CD4-positive, CD25-positive, alpha-beta regulatory T cell (primary cell): ENCODE results near the gene CDH13. TPM values are rescaled to one million over a fixed set of nuclear protein-coding genes. Genes with fewer than 3 reads are reported as not detected.

Experiments
- ATAC-seq, 2 donors: fragments of 150-1000 bp; cut with Tn5 transposase; one replicate each; pipeline ENCODE4 v1.10.0; 2021; ENCODE audit warnings: low read depth in 2 of 2, moderate number of reproducible peaks in 2 of 2, moderate library complexity in 1 of 2
- DNase-seq, 3 donors: peaks; one replicate each; pipeline versions ENCODE4 v3.0.0 to v3.0.0-alpha.2; 2012 to 2022; ENCODE audit warnings: mixed read lengths in 1 of 3
- H3K27ac ChIP-seq: one replicate; pipeline ENCODE4 v1.7.0; 2013; ENCODE audit warnings: mild to moderate bottlenecking, low read length; ENCODE audit not compliant: insufficient read depth, poor library complexity, severe bottlenecking
- H3K27me3 ChIP-seq: one replicate; pipeline ENCODE4 v1.7.0; 2013; ENCODE audit warnings: low read length; ENCODE audit not compliant: control insufficient read depth, insufficient read depth
- H3K36me3 ChIP-seq: one replicate; pipeline ENCODE4 v1.7.0; 2013; ENCODE audit warnings: mild to moderate bottlenecking, low read length, moderate library complexity; ENCODE audit not compliant: control insufficient read depth, insufficient read depth
- H3K4me1 ChIP-seq: 2 replicates; pipeline ENCODE4 v1.7.0; 2013; ENCODE audit warnings: mild to moderate bottlenecking, low read length; ENCODE audit not compliant: insufficient read depth, control insufficient read depth, poor library complexity, severe bottlenecking
- H3K4me3 ChIP-seq: one replicate; pipeline ENCODE4 v1.7.0; 2013; ENCODE audit warnings: low read depth, mild to moderate bottlenecking, low read length, moderate library complexity
- H3K9me3 ChIP-seq, 2 experiments: 1 replicate in 1 of 2; 2 replicates in 1 of 2; pipeline ENCODE4 v1.7.0; 2013; ENCODE audit warnings: low read length in 2 of 2, mild to moderate bottlenecking in 1 of 2, moderate library complexity in 1 of 2; ENCODE audit not compliant: control insufficient read depth in 2 of 2
- H3K27ac Mint-ChIP-seq, 3 donors: one replicate each; pipeline ENCODE4 v1.8.0; 2020 to 2022; ENCODE audit warnings: mild to moderate bottlenecking in 3 of 3, mixed read lengths in 3 of 3, moderate library complexity in 2 of 3
- H3K27me3 Mint-ChIP-seq: one replicate; pipeline ENCODE4 v1.8.0; 2022; ENCODE audit warnings: mild to moderate bottlenecking, mixed read lengths
- H3K36me3 Mint-ChIP-seq: one replicate; pipeline ENCODE4 v1.8.0; 2020; ENCODE audit warnings: mixed read lengths
- H3K4me1 Mint-ChIP-seq, 4 donors: one replicate each; pipeline ENCODE4 v1.8.0; 2020 to 2022; ENCODE audit warnings: mixed read lengths in 4 of 4, mild to moderate bottlenecking in 1 of 4
- H3K4me3 Mint-ChIP-seq, 4 donors: one replicate each; pipeline ENCODE4 v1.8.0; 2020 to 2022; ENCODE audit warnings: mild to moderate bottlenecking in 4 of 4, mixed read lengths in 4 of 4, moderate library complexity in 3 of 4
- H3K9me3 Mint-ChIP-seq, 7 donors: one replicate each; pipeline ENCODE4 v1.8.0; 2020 to 2022; ENCODE audit warnings: mixed read lengths in 7 of 7, mild to moderate bottlenecking in 3 of 7, moderate library complexity in 2 of 7
- polyA plus RNA-seq, 4 donors: library from polyadenylated mRNA; unstranded; fragments of 300-500 nt; fragmentation: Illumina TruSeq; gene quantifications; one replicate each; pipeline ENCODE4 v1.2.3, GENCODE V29; 2021
- total RNA-seq: library from RNA; stranded (reverse); gene quantifications from one replicate; pipeline ENCODE4 v1.2.3, GENCODE V29; 2022

The CDH13 gene
- total and polyA plus RNA-seq, 5 donors from 2014 or later, result not detected

DNA sequence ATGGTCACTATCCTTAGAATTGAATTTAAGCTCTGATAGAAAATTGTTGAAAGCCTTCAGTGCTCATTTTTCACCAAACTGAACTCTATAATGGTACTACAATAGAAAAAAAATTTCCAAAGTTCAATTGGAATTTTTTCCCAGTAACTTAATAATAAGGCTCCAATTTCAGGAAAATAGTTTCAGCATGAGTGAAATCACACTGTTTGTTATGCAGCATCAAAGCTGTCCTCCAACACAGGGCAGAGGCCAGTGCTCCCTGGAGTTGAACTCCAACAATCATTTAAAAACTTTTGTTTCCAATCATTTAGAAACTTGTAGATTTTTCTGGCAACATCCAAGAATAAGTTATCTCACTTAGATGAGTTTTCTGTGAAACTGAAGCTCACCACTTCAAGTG, 1077.9 kb downstream of the CDH13 start:
- peaks cover 0 to 5% (median 1%) of the 10 kb centered on the region in 7 donors for H3K9me3 Mint-ChIP-seq
- no peaks in the 10 kb centered on the region for H3K36me3 Mint-ChIP-seq
- H3K27ac Mint-ChIP-seq, result no peak overlapping the region
- no peaks in the 10 kb centered on the region for H3K4me1 Mint-ChIP-seq
- no peak overlapping the region for H3K4me3 Mint-ChIP-seq
- Histone ChIP-seq H3K9me3 (no peaks in the 10 kb centered on the region), H3K27me3 (no peaks in the 10 kb centered on the region), H3K4me3 (no peak overlapping the region), H3K27ac (no peak overlapping the region), H3K4me1 (no peaks in the 10 kb centered on the region), H3K36me3 (no peaks in the 10 kb centered on the region)
- DNase-seq (no peak), ATAC-seq (no peak)
- H3K27me3 Mint-ChIP-seq, result no peaks in the 10 kb centered on the region

DNA sequence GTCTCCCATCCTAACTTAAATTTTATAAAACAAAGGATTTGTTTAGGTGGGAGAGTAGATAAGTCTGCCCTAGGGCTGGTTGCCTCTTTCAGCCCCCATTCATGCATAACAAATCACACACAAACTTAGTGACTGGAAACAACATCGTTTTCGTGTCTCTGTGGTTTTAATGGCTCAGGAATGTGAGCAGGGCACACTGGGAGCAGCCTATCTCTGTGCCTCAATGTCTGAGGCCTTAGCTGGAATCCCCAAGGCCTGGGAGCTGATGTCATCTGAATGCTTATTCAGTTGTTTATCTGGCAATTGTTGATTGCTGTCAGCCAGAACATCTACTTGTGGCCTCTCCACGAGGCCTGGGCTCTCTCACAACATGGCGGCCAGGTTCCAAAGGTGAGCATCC, 1079.1 kb downstream of the CDH13 start:
- Histone ChIP-seq H3K27me3 (no peaks in the 10 kb centered on the region), H3K27ac (no peak overlapping the region), H3K9me3 (no peaks in the 10 kb centered on the region), H3K4me3 (no peak overlapping the region), H3K4me1 (no peaks in the 10 kb centered on the region), H3K36me3 (no peaks in the 10 kb centered on the region)
- Mint-ChIP-seq H3K27me3 (no peaks in the 10 kb centered on the region), H3K36me3 (no peaks in the 10 kb centered on the region), H3K4me3 (no peak overlapping the region), H3K27ac (no peak overlapping the region), H3K9me3 (peaks cover 0 to 5% (median 1%) of the 10 kb centered on the region in 7 donors), H3K4me1 (no peaks in the 10 kb centered on the region)
- no peak for DNase-seq
- ATAC-seq, result no peak

DNA sequence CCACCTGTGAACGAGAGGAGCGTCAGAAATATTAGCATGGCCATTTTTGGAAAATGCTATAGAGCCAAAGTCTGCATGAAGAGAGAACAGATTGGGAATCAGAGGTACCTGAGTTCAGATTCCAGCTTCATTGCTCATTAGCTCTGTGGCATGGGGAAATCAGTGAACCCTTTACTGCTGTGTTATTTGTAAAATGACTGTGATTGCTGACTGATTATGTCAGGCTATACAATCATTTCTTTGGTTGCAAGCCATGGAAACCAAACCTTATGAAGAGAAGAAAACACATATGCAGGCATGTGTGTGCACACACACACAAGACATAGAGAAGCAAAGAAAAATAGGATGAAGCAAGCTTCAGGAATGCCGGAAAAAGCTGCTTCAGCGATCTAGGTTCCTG, 1079.6 kb downstream of the CDH13 start:
- H3K4me1 Mint-ChIP-seq, result no peaks in the 10 kb centered on the region
- no peaks in the 10 kb centered on the region for H3K9me3 ChIP-seq
- H3K4me1 ChIP-seq, result no peaks in the 10 kb centered on the region
- H3K4me3 ChIP-seq, result no peak overlapping the region
- peaks cover 0 to 5% (median 1%) of the 10 kb centered on the region in 7 donors for H3K9me3 Mint-ChIP-seq
- H3K27ac ChIP-seq, result no peak overlapping the region
- DNase-seq (no peak), ATAC-seq (no peak)
- H3K4me3 Mint-ChIP-seq, result no peak overlapping the region
- no peaks in the 10 kb centered on the region for H3K36me3 ChIP-seq
- H3K27me3 ChIP-seq, result no peaks in the 10 kb centered on the region
- H3K36me3 Mint-ChIP-seq, result no peaks in the 10 kb centered on the region
- no peaks in the 10 kb centered on the region for H3K27me3 Mint-ChIP-seq
- H3K27ac Mint-ChIP-seq, result no peak overlapping the region

DNA sequence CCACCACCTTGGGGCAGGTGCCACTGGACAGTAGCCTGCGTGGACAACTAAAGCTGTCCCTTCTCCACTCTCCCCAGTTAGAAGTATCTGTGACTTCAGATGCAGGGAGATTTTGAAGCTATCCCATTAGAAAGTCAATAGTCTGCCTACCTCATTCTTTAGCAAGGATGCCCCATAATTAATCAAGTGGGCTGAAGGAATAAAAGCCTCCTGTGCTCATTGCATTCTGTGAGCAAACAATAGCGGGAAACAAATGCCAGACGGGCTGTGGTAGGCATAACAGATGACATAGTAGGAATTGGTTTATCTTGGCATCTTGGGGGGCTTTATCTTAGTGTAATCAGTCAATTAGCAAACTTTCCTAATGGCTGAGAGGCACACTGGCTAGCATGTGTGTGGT, 1084.3 kb downstream of the CDH13 start:
- ATAC-seq (no peak), DNase-seq (no peak)
- no peaks in the 10 kb centered on the region for H3K36me3 Mint-ChIP-seq
- peaks cover 0 to 4% (median 1%) of the 10 kb centered on the region in 7 donors for H3K9me3 Mint-ChIP-seq
- Histone ChIP-seq H3K4me3 (no peak overlapping the region), H3K27ac (no peak overlapping the region), H3K4me1 (no peaks in the 10 kb centered on the region), H3K27me3 (no peaks in the 10 kb centered on the region), H3K36me3 (no peaks in the 10 kb centered on the region), H3K9me3 (no peaks in the 10 kb centered on the region)
- H3K27ac Mint-ChIP-seq, result no peak overlapping the region
- H3K4me3 Mint-ChIP-seq, result no peak overlapping the region
- H3K27me3 Mint-ChIP-seq, result no peaks in the 10 kb centered on the region
- H3K4me1 Mint-ChIP-seq, result no peaks in the 10 kb centered on the region

DNA sequence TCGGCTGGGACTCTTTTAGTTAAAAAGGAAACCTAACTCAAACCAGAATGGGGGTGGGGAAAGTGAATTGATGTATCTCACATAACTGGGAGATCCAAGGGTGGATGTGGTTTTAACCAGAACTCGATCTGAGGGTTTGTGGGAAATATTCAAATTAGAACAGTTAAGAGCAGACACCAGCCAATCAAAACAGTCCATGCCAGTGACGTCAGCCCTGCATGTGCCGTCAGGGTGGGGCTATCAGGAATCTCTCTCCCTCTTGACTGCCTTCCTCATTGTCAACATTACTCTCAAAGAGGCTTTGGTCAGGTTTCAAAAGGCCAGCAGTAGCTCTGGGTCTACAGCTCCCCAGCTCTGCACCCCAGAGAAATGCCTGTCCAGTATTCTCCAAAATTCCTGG, 1086.8 kb downstream of the CDH13 start:
- Histone ChIP-seq H3K4me3 (no peak overlapping the region), H3K9me3 (no peaks in the 10 kb centered on the region), H3K36me3 (no peaks in the 10 kb centered on the region), H3K27ac (no peak overlapping the region), H3K27me3 (no peaks in the 10 kb centered on the region), H3K4me1 (no peaks in the 10 kb centered on the region)
- Mint-ChIP-seq H3K4me3 (no peak overlapping the region), H3K4me1 (no peaks in the 10 kb centered on the region), H3K9me3 (peaks cover 0 to 4% (median 0%) of the 10 kb centered on the region in 7 donors), H3K36me3 (no peaks in the 10 kb centered on the region), H3K27me3 (no peaks in the 10 kb centered on the region), H3K27ac (no peak overlapping the region)
- DNase-seq (peak in 1 of 3 donors; percentile 1), ATAC-seq (no peak)

DNA sequence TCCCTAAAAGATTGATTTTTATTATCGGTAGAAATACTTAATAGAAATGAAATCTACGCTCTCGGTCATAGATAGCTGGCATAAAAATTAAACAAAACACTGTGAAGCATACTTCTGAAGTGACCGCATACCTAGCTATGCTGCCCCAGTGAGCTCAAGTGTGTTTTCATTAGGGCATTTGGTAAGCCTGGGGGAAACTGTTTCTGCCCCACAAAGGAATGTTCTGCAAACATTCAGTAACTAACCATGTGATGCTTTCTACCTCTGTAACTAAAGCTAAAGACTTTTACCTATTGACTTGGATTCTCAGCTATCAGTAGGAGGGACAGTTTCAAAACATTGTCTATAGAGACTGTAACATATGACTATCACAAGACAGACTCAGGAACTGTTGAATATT, 1087.5 kb downstream of the CDH13 start:
- H3K4me1 Mint-ChIP-seq, result no peaks in the 10 kb centered on the region
- Histone ChIP-seq H3K9me3 (no peaks in the 10 kb centered on the region), H3K27ac (no peak overlapping the region), H3K4me1 (no peaks in the 10 kb centered on the region), H3K36me3 (no peaks in the 10 kb centered on the region), H3K4me3 (no peak overlapping the region), H3K27me3 (no peaks in the 10 kb centered on the region)
- H3K9me3 Mint-ChIP-seq, result peaks cover 0 to 3% (median 0%) of the 10 kb centered on the region in 7 donors
- ATAC-seq (no peak), DNase-seq (no peak)
- no peak overlapping the region for H3K27ac Mint-ChIP-seq
- H3K36me3 Mint-ChIP-seq, result no peaks in the 10 kb centered on the region
- H3K27me3 Mint-ChIP-seq, result no peaks in the 10 kb centered on the region
- no peak overlapping the region for H3K4me3 Mint-ChIP-seq

DNA sequence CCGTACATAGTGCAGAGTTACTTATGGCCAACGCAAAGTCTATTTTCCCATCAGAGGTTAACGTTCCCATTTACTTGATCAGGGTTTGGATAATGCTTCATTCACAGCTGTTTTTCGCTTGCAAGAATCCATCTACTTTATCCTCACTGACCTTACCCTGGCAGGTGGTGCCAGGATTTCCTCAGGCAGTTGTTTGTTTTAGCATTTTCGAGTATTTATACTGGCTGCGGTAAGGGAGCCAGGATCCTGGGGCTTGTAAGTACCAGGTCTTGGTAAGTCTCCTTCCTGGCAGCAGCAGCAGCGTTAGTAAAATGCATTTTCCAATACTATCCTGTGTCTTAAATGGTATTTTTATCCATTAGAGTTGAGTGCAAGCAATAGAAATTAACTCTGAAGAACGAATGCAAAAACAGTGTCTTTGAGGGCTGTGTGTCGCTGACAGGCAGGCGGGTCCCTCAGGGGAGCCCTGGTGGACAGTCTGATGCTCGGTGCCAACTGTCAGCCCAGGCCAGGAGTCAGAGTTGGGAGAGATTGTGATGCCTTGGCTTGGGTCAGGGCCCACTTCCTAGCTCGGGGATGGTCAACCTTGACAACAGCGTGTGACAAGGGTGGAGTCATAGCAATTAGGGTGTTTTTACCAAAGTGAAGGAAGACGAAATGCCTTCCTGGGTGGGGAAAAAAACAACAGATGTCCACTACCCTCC, 1088.6 kb downstream of the CDH13 start:
- Histone ChIP-seq H3K27ac (no peak overlapping the region), H3K4me3 (no peak overlapping the region), H3K27me3 (no peaks in the 10 kb centered on the region), H3K9me3 (no peaks in the 10 kb centered on the region), H3K4me1 (no peaks in the 10 kb centered on the region), H3K36me3 (no peaks in the 10 kb centered on the region)
- H3K4me3 Mint-ChIP-seq, result no peak overlapping the region
- ATAC-seq (no peak), DNase-seq (no peak)
- H3K27ac Mint-ChIP-seq, result no peak overlapping the region
- no peaks in the 10 kb centered on the region for H3K4me1 Mint-ChIP-seq
- peaks cover 0 to 3% (median 0%) of the 10 kb centered on the region in 7 donors for H3K9me3 Mint-ChIP-seq
- H3K36me3 Mint-ChIP-seq, result no peaks in the 10 kb centered on the region
- no peaks in the 10 kb centered on the region for H3K27me3 Mint-ChIP-seq

DNA sequence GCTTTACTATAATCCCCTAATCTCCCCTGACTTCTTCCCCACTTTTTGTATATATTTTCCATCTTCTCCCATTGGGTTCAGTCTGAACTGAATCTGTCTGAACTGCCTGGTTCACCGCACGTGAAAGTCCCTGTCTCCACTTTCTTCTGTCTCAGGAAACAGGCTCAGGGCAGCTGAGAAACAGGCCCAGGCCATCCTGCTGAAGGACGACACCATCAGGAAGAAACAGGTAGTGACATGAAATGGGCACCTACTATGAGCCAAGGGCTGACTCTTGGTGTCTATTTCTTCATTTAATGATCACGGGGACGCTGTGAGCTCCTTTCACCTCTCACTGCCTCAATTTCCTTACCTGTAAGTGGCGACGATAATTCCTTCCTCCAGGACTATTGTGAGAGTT, 1090.5 kb downstream of the CDH13 start:
- no peaks in the 10 kb centered on the region for H3K36me3 ChIP-seq
- no peaks in the 10 kb centered on the region for H3K27me3 ChIP-seq
- H3K4me1 ChIP-seq, result no peaks in the 10 kb centered on the region
- Mint-ChIP-seq H3K27me3 (no peaks in the 10 kb centered on the region), H3K36me3 (no peaks in the 10 kb centered on the region), H3K9me3 (peaks cover 0 to 3% (median 0%) of the 10 kb centered on the region in 7 donors), H3K4me1 (no peaks in the 10 kb centered on the region), H3K4me3 (no peak overlapping the region), H3K27ac (no peak overlapping the region)
- DNase-seq, result no peak
- ATAC-seq, result no peak
- no peak overlapping the region for H3K4me3 ChIP-seq
- H3K27ac ChIP-seq, result no peak overlapping the region
- H3K9me3 ChIP-seq, result no peaks in the 10 kb centered on the region
